HepG2 (cell line): ENCODE measurements around the gene TOMM40L. TPM values are rescaled to one million over a fixed set of nuclear protein-coding genes. Genes with fewer than 3 reads are reported as not detected.

Experiments
- CCAR2 ChIP-seq: fragments of 200-400 bp; formaldehyde crosslinking; optimal IDR thresholded peaks from 2 replicates; pipeline ENCODE3; 2018; ENCODE audit warnings: low read depth, mild to moderate bottlenecking, low read length, moderate library complexity
- EEA1 ChIP-seq: sonication (generic); formaldehyde crosslinking; IDR thresholded peaks from 2 replicates; pipeline ENCODE4 v1.5.1; 2020; ENCODE audit warnings: mild to moderate bottlenecking, missing genetic modification reagents, borderline replicate concordance
- EP300 ChIP-seq, 3 experiments: sonication (generic) in 1 of 3; formaldehyde crosslinking in 1 of 3; IDR thresholded peaks; 2 replicates each; pipeline versions ENCODE4 v1.5.1 to v1.6.1; 2011 to 2020; ENCODE audit warnings: low read depth in 2 of 3, low read length in 2 of 3, borderline replicate concordance in 1 of 3, improper control_type of control experiment in 1 of 3, mild to moderate bottlenecking in 1 of 3, missing genetic modification reagents in 1 of 3, moderate library complexity in 1 of 3
- FOXK1 ChIP-seq: sonication (generic); formaldehyde crosslinking; IDR thresholded peaks from 2 replicates; pipeline ENCODE4 v1.4.0; 2020; ENCODE audit warnings: low read depth, missing genetic modification reagents, borderline replicate concordance
- MEIS1 ChIP-seq: sonication (generic); formaldehyde crosslinking; IDR thresholded peaks from 2 replicates; pipeline ENCODE4 v1.9.0; 2021; ENCODE audit warnings: mild to moderate bottlenecking, missing genetic modification reagents, moderate library complexity, borderline replicate concordance
- MTA1 ChIP-seq: sonication (generic); formaldehyde crosslinking; IDR thresholded peaks from 2 replicates; pipeline ENCODE4 v1.4.0; 2020; ENCODE audit warnings: missing genetic modification reagents, mild to moderate bottlenecking, borderline replicate concordance
- MTF1 ChIP-seq: sonication (generic); formaldehyde crosslinking; IDR thresholded peaks from 2 replicates; pipeline ENCODE4 v1.5.0; 2020; ENCODE audit warnings: missing genetic modification reagents
- PCBP1 ChIP-seq: fragments of 200-400 bp; formaldehyde crosslinking; IDR thresholded peaks from 2 replicates; pipeline ENCODE4 v1.6.1; 2017; ENCODE audit warnings: mild to moderate bottlenecking, low read depth, low read length, borderline replicate concordance
- PLRG1 ChIP-seq: fragments of 450-650 bp; conservative IDR thresholded peaks from 2 replicates; pipeline ENCODE4 v1.6.1; 2016
- YEATS4 ChIP-seq: sonication (generic); formaldehyde crosslinking; IDR thresholded peaks from 2 replicates; pipeline ENCODE4 v1.4.0; 2020; ENCODE audit warnings: missing genetic modification reagents, borderline replicate concordance
- ZBTB20 ChIP-seq: sonication (generic); formaldehyde crosslinking; IDR thresholded peaks from 2 replicates; pipeline ENCODE4 v1.8.1; 2023; ENCODE audit warnings: missing genetic modification reagents, low read depth, mild to moderate bottlenecking, borderline replicate concordance
- ZNF430 ChIP-seq: sonication (generic); formaldehyde crosslinking; IDR thresholded peaks from 2 replicates; pipeline ENCODE4 v1.9.0; 2021; ENCODE audit warnings: mild to moderate bottlenecking, missing genetic modification reagents
- ZNF44 ChIP-seq: sonication (generic); formaldehyde crosslinking; IDR thresholded peaks from 2 replicates; pipeline ENCODE4 v1.5.1; 2020; ENCODE audit warnings: mild to moderate bottlenecking, missing genetic modification reagents
- ZNF572 ChIP-seq: sonication (generic); formaldehyde crosslinking; IDR thresholded peaks from 2 replicates; pipeline ENCODE4 v1.5.1; 2020; ENCODE audit warnings: mild to moderate bottlenecking, missing genetic modification reagents
- ZNF788 ChIP-seq: sonication (generic); formaldehyde crosslinking; IDR thresholded peaks from 2 replicates; pipeline ENCODE4 v1.5.0; 2020; ENCODE audit warnings: mild to moderate bottlenecking, missing genetic modification reagents, borderline replicate concordance
- polyA plus RNA-seq, 8 experiments: library from polyadenylated mRNA; depleted of rRNA in 3 of 8; stranded (reverse) in 7 of 8; unstranded in 1 of 8; fragments of >200 nt; fragmentation: Illumina TruSeq in 4 of 8; extraction: Trizol in 4 of 8; gene quantifications; 2 replicates each; pipeline versions ENCODE4 v1.2.1 to v1.2.3, GENCODE V29; 2011 to 2016; ENCODE audit warnings: low read depth in 4 of 8, missing spikeins in 1 of 8, mixed read lengths in 1 of 8; ENCODE audit not compliant: insufficient read depth in 1 of 8
- total RNA-seq, 5 experiments: library from RNA; depleted of rRNA; stranded (reverse); fragments of >200 nt; fragmentation: Illumina TruSeq; extraction: Trizol; gene quantifications; 2 replicates each; pipeline ENCODE4 v1.2.3, GENCODE V29; 2016; ENCODE audit warnings: low read depth in 1 of 5
- TF ChIP-seq, protein P1 (sequence below): sonication (generic); formaldehyde crosslinking; IDR thresholded peaks from 2 replicates; pipeline ENCODE4 v1.5.0; 2020; ENCODE audit warnings: mild to moderate bottlenecking, missing genetic modification reagents
- TF ChIP-seq, protein P2 (sequence below): sonication (generic); formaldehyde crosslinking; IDR thresholded peaks from 2 replicates; pipeline ENCODE4 v1.5.1; 2020; ENCODE audit warnings: missing genetic modification reagents, mild to moderate bottlenecking, borderline replicate concordance
- TF ChIP-seq, protein P3 (sequence below): sonication (generic); formaldehyde crosslinking; IDR thresholded peaks from 2 replicates; pipeline ENCODE4 v1.5.0; 2020; ENCODE audit warnings: mild to moderate bottlenecking, missing genetic modification reagents, borderline replicate concordance

TOMM40L gene
- total and polyA plus RNA-seq, 2 of the 13 experiments (the other 11 are each of a cell fraction or from before 2014, with no cell fraction given): 14.1 to 26.2 TPM

DNA sequence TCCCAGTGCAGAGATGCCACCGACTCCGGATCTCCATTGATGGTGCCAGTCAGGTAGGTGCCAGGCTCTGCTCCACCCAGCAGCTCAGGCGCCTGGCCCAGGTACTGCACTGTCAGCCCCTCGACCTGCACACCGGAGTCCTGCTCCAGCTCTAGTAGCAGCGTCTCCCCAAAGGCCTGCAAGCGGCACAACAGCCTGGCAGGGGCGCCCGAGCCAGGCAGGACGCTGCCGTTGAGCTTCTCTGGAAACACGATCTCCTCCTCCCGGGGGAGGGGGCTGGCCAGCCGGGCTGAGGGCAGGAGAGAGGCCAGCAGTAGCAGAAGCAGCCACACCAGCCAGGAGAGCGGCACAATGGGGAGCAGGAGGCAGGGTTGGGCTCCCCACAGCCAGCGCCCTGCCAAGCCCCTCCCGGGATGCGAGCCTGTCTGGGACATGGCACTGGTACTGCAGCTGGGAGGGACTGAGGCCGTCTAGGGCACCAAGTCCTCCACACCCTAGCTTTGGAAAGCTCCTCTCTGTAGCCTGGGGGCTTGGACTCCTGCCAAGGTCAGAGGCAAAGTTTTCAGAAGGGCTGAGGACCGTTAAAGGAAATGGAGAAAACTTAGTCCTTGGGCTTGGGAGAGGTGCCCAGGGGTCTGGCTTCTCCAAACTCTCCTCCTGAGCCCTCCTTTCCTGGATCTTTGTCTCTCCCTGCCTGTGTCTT is 27.5 kb upstream of the TOMM40L start (continued):
- TF ChIP-seq EEA1 (no peak), ZBTB20 (CRISPR knock-in tag) (no peak), ZNF572 (CRISPR knock-in tag) (0 out of 2 replicates have a peak, but pooled peaks have one; percentile 14), PLRG1 (no peak), CCAR2 (no peak), MTA1 (CRISPR knock-in tag) (peak; percentile 59; the same call in 1 of the 2 replicates), FOXK1 (CRISPR knock-in tag) (0 out of 2 replicates have a peak, but pooled peaks have one; percentile 9), PCBP1 (no peak), ZNF788 (peak; percentile 19; the same call in 1 of the 2 replicates), YEATS4 (CRISPR knock-in tag) (peak; percentile 36; the same call in 1 of the 2 replicates), EP300 (IDR thresholded peaks at IDR 0.05; ENCODE audit: low read depth in 2 of 2, low read length in 2 of 2) (no peak), EP300 (CRISPR knock-in tag; IDR thresholded peaks at IDR 0.05; ENCODE audit: borderline replicate concordance) (no peak), MTF1 (no peak), ZNF44 (CRISPR knock-in tag) (0 out of 2 replicates have a peak, but pooled peaks have one; percentile 52), MEIS1 (no peak), ZNF430 (0 out of 2 replicates have a peak, but pooled peaks have one; percentile 53)
- TF ChIP-seq, protein P1, sequence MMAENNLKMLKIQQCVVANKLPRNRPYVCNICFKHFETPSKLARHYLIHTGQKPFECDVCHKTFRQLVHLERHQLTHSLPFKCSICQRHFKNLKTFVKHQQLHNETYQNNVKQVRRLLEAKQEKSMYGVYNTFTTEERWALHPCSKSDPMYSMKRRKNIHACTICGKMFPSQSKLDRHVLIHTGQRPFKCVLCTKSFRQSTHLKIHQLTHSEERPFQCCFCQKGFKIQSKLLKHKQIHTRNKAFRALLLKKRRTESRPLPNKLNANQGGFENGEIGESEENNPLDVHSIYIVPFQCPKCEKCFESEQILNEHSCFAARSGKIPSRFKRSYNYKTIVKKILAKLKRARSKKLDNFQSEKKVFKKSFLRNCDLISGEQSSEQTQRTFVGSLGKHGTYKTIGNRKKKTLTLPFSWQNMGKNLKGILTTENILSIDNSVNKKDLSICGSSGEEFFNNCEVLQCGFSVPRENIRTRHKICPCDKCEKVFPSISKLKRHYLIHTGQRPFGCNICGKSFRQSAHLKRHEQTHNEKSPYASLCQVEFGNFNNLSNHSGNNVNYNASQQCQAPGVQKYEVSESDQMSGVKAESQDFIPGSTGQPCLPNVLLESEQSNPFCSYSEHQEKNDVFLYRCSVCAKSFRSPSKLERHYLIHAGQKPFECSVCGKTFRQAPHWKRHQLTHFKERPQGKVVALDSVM (CRISPR knock-in tag): 0 out of 2 replicates have a peak, but pooled peaks have one; percentile 24
- TF ChIP-seq, protein P2, sequence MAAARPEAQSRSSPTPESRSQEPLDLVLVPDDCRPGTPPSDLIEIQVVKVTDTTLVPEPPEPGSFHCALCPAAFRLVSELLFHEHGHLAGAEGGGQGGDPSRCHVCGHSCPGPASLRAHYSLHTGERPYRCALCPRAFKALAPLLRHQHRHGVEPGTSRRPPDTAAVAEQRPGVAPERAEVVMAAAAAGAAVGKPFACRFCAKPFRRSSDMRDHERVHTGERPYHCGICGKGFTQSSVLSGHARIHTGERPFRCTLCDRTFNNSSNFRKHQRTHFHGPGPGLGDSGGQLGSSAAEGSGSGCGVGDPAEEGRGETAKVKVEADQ (CRISPR knock-in tag): 0 out of 2 replicates have a peak, but pooled peaks have one; percentile 57
- TF ChIP-seq, protein P3, sequence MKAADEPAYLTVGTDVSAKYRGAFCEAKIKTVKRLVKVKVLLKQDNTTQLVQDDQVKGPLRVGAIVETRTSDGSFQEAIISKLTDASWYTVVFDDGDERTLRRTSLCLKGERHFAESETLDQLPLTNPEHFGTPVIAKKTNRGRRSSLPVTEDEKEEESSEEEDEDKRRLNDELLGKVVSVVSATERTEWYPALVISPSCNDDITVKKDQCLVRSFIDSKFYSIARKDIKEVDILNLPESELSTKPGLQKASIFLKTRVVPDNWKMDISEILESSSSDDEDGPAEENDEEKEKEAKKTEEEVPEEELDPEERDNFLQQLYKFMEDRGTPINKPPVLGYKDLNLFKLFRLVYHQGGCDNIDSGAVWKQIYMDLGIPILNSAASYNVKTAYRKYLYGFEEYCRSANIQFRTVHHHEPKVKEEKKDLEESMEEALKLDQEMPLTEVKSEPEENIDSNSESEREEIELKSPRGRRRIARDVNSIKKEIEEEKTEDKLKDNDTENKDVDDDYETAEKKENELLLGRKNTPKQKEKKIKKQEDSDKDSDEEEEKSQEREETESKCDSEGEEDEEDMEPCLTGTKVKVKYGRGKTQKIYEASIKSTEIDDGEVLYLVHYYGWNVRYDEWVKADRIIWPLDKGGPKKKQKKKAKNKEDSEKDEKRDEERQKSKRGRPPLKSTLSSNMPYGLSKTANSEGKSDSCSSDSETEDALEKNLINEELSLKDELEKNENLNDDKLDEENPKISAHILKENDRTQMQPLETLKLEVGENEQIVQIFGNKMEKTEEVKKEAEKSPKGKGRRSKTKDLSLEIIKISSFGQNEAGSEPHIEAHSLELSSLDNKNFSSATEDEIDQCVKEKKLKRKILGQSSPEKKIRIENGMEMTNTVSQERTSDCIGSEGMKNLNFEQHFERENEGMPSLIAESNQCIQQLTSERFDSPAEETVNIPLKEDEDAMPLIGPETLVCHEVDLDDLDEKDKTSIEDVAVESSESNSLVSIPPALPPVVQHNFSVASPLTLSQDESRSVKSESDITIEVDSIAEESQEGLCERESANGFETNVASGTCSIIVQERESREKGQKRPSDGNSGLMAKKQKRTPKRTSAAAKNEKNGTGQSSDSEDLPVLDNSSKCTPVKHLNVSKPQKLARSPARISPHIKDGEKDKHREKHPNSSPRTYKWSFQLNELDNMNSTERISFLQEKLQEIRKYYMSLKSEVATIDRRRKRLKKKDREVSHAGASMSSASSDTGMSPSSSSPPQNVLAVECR: peak; percentile 32; the same call in 1 of the 2 replicates
